Hepatic stellate cell (primary cell): ENCODE results near the gene LRFN5.
"Not testable (repeated sequence)": the region's sequence is repeated elsewhere in the genome, so short reads cannot be mapped to it uniquely, and the experiment has no call there.

Experiments used
- DNase-seq: peaks from one replicate; pipeline ENCODE4 v3.0.0; 2011; ENCODE audit warnings: low spot score

LRFN5 gene

DNA sequence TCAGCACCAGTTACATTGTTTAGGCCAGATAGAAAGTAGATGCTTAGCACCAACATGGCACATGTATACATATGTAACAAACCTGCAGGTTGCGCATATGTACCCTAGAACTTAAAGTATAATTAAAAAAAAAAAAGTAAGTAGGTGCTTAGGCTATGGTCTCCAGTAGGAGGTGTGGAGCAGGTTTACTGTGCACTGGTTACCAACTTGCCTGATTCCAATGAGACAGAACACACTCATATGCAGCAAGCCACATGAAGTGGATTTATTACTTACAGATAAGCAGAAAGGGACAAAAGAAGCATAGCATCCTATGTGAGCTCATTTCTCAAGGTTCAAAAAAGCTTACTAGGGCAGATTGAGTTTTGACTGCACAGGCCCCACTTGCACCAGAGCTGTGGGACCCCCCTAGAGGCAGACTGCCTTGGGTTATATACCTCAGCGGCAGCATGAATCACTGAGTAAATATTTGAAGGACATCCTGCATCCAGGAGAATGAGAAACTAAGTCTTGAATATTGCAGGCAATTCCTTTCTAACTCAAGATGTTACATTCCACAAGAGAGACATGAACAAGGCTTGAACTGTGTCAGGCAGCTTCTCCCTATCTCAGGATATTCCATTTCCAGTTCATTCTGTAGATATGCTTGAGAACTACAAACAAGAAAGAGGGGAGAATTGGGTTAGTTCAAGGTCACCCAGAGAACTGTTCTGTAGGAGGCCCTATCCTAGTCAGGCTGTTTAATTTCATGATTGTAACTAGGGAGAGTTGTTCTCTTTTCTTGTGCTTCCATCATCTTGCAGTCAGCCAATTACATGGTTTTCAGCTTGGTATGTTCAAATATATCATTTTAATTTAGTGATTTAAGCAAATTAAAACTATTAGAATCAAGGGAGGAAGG, 30.1 kb downstream of the LRFN5 start:
- DNase-seq: no peak

DNA sequence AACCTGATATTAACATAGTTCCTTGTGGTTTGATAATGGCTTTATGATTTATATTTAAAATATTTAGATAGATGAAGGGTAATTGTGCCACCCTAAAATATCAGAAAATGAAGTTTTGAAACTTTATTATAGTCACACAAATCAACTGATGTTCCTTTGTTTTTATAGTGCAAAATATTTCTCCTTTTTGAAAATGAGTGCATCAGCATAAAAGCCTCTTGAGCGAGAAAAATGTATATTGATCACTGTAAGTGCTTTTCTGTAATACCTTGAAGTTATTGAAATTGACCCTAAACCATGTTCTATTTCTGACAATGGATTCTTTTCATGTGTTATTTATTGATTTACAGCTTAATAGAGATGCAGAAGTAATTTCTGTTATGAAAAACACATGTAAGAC, 35.0 kb downstream of the LRFN5 start:
- DNase-seq: no peak

DNA sequence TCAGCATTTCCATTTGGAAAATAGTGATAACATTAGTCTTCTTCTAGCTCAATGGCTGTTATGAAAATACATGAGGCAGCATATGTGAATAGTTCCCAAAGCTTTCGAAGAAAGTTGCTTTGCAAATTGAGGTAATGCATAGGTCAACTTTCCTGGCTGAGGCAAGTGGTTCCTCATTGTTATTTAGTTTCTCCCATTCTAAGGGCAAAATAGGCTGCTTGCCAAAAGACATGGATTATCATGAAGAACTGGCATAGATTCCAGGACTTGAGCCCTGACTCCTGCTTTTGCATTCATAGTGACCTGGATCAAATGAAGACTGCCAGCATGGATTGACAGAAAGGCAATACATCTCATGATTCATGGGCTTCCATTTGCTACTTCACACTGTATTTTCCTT, 35.7 kb downstream of the LRFN5 start:
- no peak for DNase-seq

DNA sequence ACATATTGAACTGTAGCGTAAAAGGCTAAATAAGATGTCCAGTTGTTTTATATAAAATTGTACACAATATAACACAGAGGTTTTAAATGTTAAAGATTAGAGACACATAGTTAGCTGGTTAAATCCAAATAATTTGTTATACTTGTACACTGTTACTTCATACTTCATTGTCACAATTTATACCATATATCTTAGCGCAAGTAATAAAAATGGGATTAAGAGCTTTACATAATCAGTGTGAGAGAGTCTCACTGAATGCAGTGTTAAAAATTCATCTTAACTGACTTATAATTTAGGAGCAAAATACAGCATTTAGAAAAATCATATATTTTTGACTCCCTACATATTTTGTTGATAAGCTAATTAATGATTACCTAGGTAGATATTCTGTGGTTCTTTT, 36.1 kb downstream of the LRFN5 start:
- no peak for DNase-seq

DNA sequence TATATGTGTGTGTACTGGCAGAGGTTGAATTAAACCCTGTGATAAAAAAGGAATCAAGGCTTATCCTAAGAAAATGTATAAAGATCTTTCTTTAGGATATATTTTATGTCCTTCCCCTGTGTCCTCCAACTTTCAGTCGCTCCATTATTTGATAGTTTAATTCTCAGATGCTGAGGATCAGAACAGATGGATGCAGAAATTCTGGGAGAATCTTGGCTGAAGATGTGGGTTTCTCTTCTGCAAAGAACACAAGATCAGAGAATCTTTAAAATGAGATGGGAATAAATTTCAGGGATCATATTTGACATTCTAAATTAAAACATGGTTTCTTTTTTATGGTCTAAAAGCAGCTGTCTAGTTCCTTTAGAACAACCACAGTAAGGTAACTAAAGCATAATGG, 37.9 kb downstream of the LRFN5 start:
- no peak for DNase-seq

DNA sequence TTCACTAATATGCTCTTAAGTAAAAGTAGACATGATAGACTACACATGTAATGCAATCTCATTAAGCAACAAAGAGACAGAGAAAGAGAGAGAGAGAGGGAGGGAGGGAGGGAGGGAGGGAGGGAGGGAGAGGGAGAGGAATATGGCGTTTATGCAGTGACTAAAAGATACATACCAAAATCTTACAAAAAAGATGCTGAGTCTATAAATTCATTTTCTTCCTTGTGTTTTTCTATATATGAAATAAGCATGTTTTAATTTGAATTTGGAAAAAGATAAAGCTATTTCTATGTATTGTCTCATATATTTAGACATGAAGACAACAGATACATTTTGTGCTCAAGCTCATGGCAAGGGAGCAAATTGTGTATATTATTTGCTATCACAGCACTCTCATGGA, 44.1 kb downstream of the LRFN5 start:
- DNase-seq: no peak

DNA sequence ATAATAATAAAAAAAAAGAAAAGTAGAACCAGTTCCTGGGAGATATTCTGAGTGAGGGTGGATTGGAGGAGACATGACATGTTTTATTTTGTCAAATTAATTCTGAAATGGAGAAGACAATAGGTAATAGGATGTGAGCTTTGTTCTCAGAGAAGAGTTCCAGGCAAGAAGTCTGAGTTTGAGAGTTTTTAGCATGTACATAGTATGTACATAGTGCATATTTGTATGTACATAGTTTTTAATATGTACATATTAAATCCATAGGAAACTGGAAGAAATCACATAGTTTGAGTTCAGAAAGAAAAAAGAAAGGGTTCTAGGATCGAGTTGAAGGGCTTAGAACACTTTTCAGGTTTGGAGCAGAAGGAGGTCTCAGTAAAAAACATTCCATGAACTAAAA, 47.5 kb downstream of the LRFN5 start:
- DNase-seq: no peak

DNA sequence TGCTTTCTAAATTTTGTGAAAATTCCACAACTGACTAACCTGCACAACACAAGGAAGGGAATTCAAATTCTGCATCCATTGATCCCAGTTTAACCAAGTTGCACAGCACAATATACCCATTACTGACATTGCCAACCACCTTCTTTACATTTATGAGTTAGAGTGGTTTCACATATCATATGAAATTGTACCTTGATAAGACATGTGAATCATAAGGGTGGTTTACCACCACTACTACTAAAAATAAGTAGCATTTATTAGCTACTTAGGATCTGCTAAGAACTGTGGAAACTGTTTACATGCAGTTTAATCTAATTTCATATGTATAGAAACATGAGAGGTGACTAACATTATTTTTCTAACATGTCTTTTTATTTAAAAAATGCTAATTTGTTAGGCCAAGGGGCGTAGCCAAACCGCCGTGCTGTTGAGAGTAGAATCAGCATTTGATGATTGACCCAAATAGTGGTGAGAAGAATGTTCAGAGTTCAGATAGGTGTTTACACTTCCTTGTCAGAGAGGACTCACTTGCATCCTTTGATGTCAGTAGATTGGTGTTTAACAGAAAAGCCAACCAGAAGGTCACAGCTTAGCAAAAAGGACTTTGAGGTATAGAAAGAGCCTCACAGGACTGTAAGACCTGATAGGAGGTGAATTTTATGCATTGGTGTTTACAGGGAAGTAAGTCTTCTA, 56.2 kb downstream of the LRFN5 start:
- DNase-seq: no peak

DNA sequence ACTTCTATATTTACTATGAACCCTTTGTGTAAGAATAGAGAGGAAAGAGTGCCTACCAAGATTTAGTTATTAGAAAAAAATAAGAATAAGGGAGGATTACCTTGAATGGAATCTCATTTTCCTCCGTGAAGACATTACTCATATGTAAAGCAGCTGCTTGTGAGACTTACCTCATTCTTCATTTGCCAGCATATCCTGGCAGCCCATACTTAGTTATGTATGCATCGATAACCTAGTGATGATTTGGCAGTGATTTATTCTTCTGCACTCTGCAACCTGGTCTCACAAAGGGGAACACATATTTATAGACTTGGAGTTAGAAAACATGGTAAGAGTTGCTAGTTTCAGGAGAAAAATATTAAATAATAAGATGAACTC, 56.8 kb downstream of the LRFN5 start:
- DNase-seq: no peak

DNA sequence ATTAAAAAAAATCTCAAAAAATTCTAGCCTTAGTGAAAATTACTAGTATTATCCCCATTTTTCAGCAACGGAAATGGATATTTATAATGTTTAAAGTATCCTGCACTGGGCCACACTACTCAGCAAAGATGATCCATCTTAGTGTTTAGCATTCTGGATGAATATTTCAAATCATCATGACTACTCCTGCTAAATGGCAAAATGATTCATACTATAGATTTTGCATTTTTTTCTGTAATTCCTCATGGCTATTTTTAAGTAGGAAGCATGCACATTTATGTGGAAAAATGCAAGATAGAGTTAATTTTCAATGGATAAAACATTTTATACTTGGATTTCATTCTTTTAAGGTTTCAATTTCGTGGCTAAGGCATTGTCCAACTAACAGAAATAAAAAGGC, 59.6 kb downstream of the LRFN5 start:
- no peak for DNase-seq

DNA sequence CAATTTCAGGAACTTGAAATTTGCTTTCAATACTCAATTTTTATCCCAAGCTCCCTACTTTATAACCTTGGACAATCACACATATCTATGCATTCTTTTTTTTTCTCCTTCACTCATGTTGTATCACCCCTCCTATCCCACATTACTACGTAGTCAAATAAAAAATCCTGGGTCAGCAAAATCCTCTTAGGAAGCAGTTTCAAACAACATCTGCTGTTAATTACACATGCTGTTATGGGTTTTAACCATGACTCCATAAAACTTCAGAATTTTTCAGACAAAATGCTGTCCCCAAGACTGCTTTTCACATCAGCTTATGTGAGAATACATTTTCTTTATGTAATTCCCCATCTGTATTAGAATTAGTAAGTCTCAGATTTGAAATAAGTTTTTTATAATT, 61.7 kb downstream of the LRFN5 start:
- DNase-seq: no peak

DNA sequence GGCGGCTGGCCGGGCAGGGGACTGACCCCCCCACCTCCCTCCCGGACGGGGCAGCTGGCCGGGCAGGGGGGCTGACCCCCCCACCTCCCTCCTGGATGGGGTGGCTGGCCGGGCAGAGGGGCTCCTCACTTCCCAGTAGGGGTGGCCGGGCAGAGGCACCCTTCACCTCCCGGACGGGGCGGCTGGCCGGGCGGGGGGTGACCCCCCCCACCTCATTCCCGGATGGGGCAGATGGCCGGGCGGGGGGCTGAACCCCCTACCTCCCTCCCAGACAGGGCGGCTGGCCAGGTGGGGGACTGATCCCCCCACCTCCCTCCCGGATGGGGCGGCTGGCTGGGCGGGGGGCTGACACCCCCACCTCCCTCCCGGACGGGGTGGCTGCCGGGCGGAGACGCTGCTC, 66.9 kb downstream of the LRFN5 start:
- not testable (repeated sequence) for DNase-seq

DNA sequence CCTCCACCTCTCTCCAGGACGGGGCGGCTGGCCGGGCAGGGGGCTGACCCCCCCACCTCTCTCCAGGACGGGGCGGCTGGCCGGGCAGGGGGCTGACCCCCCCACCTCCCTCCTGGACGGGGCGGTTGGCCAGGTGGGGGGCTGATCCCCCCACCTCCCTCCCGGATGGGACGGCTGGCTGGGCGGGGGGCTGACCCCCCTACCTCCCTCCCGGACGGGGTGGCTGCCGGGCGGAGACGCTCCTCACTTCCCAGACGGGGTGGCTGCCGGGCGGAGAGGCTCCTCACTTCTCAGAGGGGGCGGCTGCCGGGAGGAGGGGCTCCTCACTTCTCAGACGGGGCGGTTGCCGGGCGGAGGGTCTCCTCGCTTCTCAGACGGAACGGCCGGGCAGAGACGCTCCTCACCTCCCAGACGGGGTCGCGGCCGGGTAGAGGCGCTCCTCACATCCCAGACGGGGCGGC, 67.9 kb downstream of the LRFN5 start:
- not testable (repeated sequence) for DNase-seq

DNA sequence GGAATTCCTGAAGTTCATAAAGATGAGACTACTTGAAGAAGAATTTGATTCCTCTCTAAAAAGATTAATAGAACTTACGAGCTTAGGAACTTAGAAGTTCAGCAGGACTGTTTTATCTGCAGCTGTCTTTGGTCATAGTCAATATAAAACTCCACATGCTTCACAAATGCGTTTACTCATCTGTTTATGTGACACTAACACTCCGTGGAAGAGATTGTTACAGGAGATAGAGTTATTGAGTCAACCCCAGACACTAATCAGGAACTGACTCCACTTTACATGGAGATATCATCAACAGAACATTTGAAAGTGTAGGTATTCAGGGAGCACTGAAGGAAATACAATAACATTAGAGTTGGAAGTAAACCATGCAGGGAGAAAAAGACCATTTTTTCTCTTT, 92.8 kb downstream of the LRFN5 start:
- no peak for DNase-seq

DNA sequence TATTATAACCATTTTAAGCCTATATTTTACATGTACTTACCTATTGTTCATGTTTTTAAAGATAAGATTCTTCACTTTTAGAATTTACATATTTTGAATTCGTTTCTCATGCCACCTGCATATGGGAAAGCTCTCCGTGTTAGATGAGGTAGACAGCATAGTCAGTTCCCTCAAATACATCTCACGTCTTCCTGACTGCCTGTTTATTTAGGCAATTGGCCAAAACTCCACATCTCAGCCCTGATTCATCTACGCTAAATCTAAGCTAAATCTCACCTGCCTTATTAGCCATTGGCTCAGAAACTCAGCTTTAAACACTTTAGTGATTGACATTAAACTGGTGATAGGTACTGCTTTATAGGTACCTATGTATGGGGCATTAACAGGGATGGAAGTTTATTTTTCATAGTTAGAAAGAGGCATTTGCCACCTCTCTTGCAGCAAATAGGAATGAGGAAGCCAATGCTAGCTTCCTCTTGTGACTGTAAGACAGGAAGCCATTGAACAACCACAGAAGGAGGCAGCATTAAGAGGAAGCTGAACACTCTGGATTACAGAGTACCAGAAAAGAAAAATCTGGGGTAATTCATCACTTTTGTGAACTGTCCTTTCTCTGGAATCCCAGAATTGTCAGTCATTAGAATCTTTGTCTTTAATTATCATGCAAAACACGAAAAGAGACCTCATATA, 111.9 kb downstream of the LRFN5 start:
- no peak for DNase-seq

DNA sequence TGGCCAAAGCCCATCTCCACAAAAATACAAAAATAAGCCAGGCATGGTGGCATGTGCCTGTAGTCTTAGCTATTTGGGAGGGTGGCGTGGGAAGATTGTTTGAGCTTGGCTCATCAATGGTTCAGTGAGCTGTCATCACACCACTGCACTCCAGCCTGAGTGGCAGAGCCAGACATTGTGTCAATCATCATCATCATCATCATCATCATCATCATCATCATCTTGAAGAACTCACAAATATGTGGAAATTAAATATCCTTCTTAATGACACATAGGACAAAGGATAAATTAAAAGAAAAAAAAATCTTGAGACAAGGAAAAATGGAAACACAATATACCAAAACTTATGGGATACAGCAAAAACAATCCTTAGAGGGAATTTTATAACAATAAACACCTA, 132.5 kb downstream of the LRFN5 start:
- no peak for DNase-seq

DNA sequence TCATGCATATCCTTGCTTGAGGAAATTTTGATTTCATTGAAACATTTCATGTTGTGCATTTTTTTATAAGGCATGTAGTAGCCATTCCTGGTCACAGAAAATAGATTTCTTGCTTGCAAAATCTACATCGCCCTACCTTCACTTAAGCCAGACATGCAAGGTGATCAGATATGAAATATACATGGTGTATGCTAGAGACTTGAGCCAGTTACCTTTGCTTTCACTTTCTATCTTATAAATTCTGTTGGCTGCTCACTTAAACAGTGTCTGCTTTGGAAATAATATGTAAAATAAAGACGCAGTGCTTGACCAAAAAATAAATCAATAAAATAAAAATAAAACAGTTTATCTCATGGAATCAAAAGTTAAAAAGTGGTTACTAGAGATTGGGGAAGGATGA, 136.5 kb downstream of the LRFN5 start:
- DNase-seq: no peak

DNA sequence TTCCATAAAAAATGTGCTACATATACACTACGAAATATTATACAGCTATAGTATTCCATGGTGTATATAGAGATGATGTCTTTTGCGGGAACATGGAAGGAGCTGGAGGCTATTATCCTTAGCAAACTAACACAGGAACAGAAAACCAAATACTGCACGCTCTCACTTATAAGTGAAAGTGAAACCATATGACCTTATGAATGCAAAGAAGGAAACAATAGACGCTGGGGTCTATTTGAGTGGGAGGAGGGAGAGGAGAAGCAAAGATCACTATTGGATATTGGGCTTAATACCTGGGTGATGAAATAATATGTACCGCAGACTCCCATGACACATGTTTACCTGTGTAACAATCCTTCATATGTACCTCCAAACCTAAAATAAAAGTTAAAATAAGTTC, 142.8 kb downstream of the LRFN5 start:
- DNase-seq: no peak

DNA sequence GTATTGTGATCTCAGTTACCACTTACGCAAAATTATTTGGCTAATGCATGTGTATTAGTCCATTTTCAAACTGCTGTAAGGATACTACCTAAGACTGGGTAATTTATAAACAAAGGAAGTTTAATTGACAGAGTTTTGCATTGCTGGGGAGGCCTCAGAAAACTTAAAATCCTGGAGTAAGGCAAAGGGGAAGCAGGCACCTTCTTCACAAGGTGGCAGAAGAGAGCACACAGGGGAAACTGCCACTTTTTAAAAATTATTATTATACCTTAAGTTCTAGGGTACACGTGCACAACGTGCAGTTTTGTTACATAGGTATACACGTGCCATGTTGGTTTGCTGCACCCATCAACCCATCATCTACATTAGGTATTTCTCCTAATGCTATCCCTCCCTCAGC, 143.9 kb downstream of the LRFN5 start:
- DNase-seq: not testable (repeated sequence)

DNA sequence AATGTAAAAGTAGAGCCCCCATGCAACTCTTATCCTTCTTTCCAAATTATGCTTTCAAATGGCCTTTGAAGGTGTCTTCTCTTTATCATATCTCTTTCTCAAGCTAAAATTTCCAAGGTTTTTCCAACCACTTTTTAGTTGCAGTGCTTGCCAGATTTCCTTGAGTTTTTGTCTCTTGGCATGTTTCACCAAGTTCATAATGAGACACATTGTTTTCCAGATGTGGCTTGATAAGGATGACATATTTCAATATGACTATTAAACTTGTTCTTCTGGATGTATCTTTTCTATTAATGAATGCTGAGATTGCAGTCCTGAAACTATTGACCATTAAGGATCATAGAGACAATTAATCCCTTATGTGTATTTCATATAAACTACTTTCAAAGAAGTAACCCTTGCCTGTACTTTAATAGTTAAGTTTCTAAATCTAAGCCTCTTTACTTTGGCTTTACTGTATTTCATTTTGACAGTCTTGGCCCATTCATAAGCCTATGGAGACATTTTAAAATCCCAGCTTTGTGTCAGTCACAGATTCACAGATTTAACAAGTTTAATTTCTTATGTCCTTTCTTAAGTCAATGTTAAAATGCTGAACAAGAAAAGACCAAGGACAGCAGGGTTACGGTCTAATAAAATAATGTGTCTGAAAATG, 151.5 kb downstream of the LRFN5 start:
- DNase-seq: no peak

DNA sequence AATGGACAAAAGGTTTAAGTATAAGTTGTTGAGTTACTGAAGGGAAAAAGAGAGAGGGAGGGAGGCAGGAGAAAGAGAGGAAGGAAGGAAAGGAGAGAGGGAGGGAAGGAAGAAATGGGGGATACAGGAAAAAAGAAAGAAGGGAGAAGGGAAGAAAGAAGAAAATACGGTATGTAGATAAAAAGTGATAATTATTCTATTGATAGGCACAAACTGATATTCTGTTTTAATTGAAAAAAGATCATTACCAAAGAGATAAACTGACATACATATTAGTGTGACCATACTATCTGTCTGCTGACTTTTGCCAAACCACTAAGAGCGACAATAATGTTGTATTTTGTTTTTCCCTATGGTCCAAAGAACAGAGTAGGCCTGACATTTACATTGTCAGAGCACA, 154.5 kb downstream of the LRFN5 start:
- no peak for DNase-seq

DNA sequence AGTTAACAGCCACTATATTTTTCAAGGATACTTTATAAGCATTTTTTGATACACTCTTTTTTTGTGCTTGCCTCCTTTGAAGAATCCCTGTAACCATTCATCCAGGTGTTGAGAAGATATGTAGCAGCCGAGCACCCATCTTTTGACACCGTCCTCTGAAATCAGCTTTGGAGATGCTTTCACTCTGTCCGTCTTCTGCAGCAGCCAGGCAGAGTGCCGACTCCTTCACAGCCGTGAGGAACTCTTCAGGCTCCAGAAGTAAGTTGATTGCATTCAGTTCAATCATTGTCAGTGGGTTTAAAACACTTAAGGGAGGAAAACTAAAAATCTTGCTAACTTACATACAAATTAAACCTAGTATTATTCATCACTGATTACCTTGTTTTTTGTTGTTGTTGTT, 160.1 kb downstream of the LRFN5 start:
- DNase-seq: no peak
